ENCODE data around the gene WNT2.
A peak's percentile ranks its signal among the peaks of the same experiment; 100 is the strongest.

Gene WNT2

DNA sequence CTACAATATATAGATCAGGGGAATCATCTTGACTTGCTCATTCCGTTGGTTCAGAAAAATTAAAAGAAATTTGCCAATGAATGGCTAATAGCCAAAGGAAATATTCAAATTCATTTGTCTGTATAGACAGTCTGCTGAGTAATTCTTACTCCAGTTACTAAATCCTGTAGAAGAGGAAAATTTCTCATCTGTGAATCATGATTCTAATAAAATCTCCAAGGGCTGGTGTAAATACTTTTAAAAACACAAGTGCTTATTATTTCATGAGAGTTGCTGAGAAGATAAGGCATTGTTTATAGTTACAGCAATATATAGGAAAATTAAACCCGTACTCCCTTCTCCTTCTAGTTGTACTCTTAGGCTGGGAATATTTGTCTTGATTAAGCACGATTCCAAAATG, 53.0 kb downstream of the WNT2 start:
- TF ChIP-seq GLIS3 (CRISPR knock-in tag; IDR thresholded peaks at IDR 0.05) = no peak
- ATAC-seq = peak; percentile 82

- ATAC-seq = peak; percentile 95
- TF ChIP-seq ZFP3 (CRISPR knock-in tag; IDR thresholded peaks at IDR 0.05) = peak; percentile 29; the same call in 1 of the 2 replicates
- no peak for TF ChIP-seq GLIS3 (CRISPR knock-in tag; IDR thresholded peaks at IDR 0.05)
Measured at GRCh38 chr7:117269417-117269816, 53.4 kb downstream of the WNT2 start.

DNA sequence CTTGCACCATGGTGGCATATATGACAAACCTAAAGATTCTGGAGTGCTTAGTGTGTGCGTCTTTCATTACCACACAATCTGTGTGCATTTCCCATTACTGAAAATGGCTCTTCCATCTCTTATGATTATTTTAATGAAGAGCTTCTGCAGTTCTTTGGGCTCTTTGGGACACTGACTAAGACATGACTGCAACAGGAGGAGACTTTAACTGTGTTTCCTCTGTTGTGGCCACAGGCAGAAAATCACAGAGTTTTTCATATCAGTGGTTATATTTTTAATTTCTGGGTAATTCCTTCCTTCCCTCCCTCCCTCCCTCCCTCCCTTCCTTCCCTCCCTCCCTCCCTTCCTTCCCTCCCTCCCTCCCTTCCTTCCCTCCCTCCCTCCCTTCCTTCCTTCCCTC, 58.1 kb downstream of the WNT2 start:
- ATAC-seq = no peak
- TF ChIP-seq ZNF8 (CRISPR knock-in tag; IDR thresholded peaks at IDR 0.05) = no peak
- TF ChIP-seq ZFP3 (CRISPR knock-in tag; IDR thresholded peaks at IDR 0.05) = no peak
- no peak for TF ChIP-seq BACH2 (CRISPR knock-in tag; IDR thresholded peaks at IDR 0.05; ENCODE audit: borderline replicate concordance)
- TF ChIP-seq ARNTL (CRISPR knock-in tag; IDR thresholded peaks at IDR 0.05; ENCODE audit: borderline replicate concordance, low read depth) = no peak
- TF ChIP-seq OSR1 (CRISPR knock-in tag; IDR thresholded peaks at IDR 0.05) = no peak
- no peak for TF ChIP-seq ZNF70 (CRISPR knock-in tag; IDR thresholded peaks at IDR 0.05)
- no peak for TF ChIP-seq SNAI2 (CRISPR knock-in tag; IDR thresholded peaks at IDR 0.05)
- no peak for TF ChIP-seq TCF4 (CRISPR knock-in tag; IDR thresholded peaks at IDR 0.05; ENCODE audit: borderline replicate concordance)
- TF ChIP-seq ISL1 (CRISPR knock-in tag; IDR thresholded peaks at IDR 0.05) = no peak
- no peak for TF ChIP-seq GLIS3 (CRISPR knock-in tag; IDR thresholded peaks at IDR 0.05)
- no peak for TF ChIP-seq RARB (CRISPR knock-in tag; IDR thresholded peaks at IDR 0.05)
- TF ChIP-seq, protein P1, sequence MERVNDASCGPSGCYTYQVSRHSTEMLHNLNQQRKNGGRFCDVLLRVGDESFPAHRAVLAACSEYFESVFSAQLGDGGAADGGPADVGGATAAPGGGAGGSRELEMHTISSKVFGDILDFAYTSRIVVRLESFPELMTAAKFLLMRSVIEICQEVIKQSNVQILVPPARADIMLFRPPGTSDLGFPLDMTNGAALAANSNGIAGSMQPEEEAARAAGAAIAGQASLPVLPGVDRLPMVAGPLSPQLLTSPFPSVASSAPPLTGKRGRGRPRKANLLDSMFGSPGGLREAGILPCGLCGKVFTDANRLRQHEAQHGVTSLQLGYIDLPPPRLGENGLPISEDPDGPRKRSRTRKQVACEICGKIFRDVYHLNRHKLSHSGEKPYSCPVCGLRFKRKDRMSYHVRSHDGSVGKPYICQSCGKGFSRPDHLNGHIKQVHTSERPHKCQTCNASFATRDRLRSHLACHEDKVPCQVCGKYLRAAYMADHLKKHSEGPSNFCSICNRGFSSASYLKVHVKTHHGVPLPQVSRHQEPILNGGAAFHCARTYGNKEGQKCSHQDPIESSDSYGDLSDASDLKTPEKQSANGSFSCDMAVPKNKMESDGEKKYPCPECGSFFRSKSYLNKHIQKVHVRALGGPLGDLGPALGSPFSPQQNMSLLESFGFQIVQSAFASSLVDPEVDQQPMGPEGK (CRISPR knock-in tag; IDR thresholded peaks at IDR 0.05; ENCODE audit: borderline replicate concordance) = no peak

GRCh38 chr7:117262546-117262945, 60.3 kb downstream of the WNT2 start:
- TF ChIP-seq OSR1 (CRISPR knock-in tag; IDR thresholded peaks at IDR 0.05) = no peak
- no peak for TF ChIP-seq CREB5 (CRISPR knock-in tag; IDR thresholded peaks at IDR 0.05; ENCODE audit: low read depth)
- TF ChIP-seq TOX (CRISPR knock-in tag; IDR thresholded peaks at IDR 0.05; ENCODE audit: borderline replicate concordance) = no peak
- no peak for TF ChIP-seq PPARA (CRISPR knock-in tag; IDR thresholded peaks at IDR 0.05; ENCODE audit: borderline replicate concordance)
- TF ChIP-seq, protein P1 (CRISPR knock-in tag; IDR thresholded peaks at IDR 0.05; ENCODE audit: borderline replicate concordance) = no peak
- TF ChIP-seq ISL1 (CRISPR knock-in tag; IDR thresholded peaks at IDR 0.05) = no peak
- TF ChIP-seq TSHZ2 (CRISPR knock-in tag; IDR thresholded peaks at IDR 0.05) = no peak
- TF ChIP-seq CSDC2 (CRISPR knock-in tag; IDR thresholded peaks at IDR 0.05) = no peak
- no peak for ATAC-seq

- TF ChIP-seq PPARA (CRISPR knock-in tag; IDR thresholded peaks at IDR 0.05; ENCODE audit: borderline replicate concordance) (no peak), ZNF8 (CRISPR knock-in tag; IDR thresholded peaks at IDR 0.05) (no peak), CSDC2 (CRISPR knock-in tag; IDR thresholded peaks at IDR 0.05) (no peak), RARB (CRISPR knock-in tag; IDR thresholded peaks at IDR 0.05) (no peak), ZFP30 (CRISPR knock-in tag; IDR thresholded peaks at IDR 0.05) (no peak), POU6F1 (CRISPR knock-in tag; IDR thresholded peaks at IDR 0.05; ENCODE audit: borderline replicate concordance, low read depth) (no peak)
- TF ChIP-seq, protein P2, sequence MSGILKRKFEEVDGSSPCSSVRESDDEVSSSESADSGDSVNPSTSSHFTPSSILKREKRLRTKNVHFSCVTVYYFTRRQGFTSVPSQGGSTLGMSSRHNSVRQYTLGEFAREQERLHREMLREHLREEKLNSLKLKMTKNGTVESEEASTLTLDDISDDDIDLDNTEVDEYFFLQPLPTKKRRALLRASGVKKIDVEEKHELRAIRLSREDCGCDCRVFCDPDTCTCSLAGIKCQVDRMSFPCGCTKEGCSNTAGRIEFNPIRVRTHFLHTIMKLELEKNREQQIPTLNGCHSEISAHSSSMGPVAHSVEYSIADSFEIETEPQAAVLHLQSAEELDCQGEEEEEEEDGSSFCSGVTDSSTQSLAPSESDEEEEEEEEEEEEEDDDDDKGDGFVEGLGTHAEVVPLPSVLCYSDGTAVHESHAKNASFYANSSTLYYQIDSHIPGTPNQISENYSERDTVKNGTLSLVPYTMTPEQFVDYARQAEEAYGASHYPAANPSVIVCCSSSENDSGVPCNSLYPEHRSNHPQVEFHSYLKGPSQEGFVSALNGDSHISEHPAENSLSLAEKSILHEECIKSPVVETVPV (CRISPR knock-in tag; IDR thresholded peaks at IDR 0.05) = no peak
- peak; percentile 39; the same call in 2 of the 3 replicates for ATAC-seq
Measured at GRCh38 chr7:117259615-117260014, 63.2 kb downstream of the WNT2 start.
